Measurements from ENCODE around the gene ZKSCAN7.
"Not testable (repeated sequence)": the region's sequence is repeated elsewhere in the genome, so short reads cannot be mapped to it uniquely, and the experiment has no call there.

ZKSCAN7 gene

DNA sequence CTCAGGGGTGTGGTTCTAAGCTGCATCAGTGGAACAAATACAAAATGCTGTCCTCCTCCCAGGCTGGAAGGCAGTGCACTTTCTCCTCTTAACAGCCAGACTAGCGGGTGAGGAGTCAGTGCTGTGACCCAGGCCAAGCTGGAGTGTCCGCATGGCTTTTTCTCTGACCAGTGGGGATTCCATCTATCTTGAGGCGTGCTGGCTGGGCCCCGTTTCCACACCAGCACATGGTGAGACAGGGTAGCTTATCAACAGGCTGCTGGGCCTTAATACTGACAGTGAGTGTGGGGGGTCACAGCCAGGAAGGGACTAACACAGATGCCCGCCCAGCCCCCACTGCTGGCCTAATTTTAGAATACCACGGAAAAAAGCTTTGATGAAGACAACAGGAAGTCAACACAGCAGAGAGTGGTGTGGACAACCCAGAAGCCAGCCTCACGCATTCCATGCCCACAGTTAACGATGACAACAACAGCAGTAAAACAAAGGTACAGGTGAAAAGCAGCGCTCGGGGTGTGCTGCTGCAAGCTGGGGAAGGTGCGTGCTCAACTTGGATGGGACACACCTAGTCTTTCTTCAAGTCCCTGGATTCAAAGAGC is 22.5 kb downstream of the ZKSCAN7 start:
- DNase-seq, result not testable (repeated sequence)

DNA sequence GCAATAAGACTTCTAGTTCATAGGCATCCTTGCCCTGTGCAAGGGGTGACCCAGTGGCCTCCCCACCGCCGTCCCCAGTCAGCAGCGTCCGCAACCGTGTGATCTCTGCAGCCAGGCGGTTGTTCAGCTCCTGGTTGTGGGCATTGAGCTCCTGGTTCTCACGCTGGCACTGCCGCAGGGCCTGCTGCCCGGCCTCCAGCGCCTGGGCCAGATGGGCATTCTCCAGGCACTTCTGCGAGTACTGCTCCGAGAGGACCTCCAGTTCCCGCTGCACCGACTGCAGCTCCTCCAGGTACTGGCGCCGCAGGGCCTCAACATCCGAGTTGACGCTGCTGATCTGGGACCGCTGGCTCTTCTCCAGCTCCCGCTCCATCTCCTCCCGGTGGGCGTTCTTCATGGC is 23.3 kb downstream of the ZKSCAN7 start:
- DNase-seq, result not testable (repeated sequence)

DNA sequence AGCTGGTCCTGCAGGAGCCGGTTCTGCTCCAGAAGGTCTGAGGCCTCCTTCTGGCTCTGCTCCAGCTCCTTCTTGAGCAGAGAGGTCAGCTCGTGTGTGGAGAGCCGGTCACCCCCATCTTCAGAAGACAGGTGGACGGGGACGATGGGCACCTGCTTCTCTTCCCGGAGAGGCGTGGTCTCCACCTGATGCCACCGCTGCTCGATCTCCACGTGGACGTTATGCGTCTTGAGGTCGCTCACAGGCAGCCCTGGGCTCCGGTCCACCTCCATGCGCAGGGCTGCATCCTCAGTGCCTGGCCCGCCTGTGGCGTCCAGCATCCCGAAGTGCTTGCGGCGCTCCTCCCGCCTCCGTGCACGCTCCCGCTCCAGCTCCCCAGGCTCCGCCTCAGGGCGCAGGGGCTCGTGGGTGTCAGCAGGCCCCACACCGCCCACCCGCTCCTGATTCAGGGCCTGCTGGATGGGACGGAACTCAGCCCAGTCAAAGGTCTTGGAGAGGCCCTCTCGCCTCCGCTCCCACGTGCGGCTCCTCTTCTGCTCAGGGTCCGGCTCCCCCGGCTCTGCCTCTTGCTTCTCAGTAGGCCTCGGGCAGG is 24.0 kb downstream of the ZKSCAN7 start:
- not testable (repeated sequence) for DNase-seq

DNA sequence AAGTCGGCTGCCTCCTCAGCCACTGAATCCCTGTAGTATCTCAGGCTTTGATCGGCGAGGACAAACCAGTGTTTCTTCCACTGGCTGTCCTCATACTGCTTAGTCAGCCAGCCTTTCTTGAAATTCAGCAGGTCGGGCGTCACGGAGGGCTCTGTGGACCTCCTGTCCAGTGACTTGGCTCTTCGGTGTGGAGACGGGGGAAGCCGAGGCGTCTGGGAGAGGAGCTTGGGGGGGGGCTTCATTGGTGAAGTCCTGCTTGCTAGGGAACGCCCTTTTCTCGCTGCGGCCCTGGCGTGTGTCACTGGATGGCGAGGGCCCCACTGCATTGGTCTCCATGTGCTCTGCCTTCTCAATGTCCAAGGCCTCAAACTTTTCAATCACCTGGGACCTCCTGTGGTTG is 24.8 kb downstream of the ZKSCAN7 start:
- not testable (repeated sequence) for DNase-seq

DNA sequence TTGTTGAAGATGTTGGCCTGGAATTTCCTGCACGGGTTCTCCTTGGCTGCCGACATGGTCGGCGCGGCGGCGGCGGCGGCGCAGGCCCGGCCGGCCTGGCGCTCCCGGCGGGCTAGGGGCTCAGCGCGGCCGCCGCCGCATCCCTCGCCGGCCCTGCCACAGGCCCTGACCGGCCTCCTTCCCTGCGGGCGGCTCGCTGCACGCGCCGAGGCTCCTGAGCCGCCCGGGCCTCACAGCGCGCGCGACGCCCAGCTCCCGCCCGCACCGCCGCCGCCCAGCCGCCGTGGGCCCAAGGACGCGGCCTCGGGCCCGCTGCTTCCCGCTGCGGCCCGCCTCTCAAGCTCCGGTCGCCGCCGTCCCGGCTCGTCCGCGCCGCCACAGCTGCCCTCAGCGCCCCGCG is 26.0 kb downstream of the ZKSCAN7 start:
- DNase-seq, result not testable (repeated sequence)

DNA sequence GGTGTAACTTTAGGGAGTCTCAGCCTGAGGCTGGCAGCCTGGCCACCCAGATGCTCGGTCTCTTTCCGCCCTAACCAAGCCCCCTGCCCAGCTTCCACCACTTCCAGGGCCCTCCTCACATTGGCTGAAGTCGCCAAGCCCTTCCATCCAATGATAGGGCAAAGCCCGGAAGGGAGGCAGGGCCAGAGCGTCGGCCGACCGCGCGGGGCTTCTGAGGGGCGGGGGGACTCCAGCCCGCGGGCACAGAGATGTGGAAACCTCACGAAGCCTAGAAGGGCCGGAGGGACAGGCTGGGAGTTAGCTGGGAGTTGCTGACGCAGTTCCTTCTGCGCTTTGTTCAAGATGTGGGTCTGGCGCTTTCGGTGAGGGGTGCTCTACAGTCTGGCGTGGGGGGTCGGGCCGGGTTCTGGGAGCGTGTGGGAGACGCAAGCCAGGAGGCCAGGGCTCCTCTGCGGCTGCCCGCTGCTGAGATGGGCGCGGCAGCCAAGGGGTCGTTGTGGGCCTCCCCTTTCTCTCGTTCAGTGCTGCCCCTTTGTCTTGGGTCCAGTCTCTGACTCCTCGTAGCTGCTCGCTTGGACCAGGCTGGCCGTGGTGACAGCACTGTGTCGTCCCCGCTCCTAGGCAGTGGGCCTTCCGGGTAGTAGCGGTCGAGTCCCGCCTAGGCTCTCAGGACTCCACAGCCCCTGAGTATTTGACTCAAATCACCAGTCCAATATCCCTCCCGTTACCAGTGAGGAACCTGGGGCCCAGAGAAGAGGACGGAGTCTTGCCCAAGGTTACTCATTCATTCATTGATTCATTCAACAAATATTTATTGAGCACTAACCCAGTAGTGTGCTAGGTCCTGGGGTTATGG is 29.9 kb downstream of the ZKSCAN7 start, which contains the start of gene ZNF660:
Gene ZNF660, plus strand, starts transcription at position 319 of the 856 bp plus-strand sequence. CDS start 9,230 bp downstream, outside the sequence.
- peak; percentile 70 to 89 (median 83) for DNase-seq

DNA sequence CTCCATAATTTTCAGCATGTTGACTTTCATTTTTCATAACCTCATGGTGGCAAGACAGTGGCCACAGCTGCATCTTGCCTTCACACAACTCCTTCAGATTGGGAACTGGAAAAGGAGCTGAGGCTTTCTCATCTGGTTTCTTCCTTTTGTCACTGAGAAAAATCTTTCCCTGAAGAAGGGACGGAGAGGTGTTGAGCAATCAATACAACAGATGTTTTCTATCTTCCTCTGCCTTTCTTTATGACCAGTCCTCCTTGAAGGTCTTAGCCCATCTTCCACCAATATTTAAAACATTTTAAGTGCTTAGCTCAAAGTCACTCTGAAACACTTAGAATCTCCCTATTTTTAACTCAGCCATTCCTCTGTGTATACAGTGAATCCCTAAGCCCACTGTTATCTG is 41.6 kb downstream of the ZKSCAN7 start:
- no peak for DNase-seq

DNA sequence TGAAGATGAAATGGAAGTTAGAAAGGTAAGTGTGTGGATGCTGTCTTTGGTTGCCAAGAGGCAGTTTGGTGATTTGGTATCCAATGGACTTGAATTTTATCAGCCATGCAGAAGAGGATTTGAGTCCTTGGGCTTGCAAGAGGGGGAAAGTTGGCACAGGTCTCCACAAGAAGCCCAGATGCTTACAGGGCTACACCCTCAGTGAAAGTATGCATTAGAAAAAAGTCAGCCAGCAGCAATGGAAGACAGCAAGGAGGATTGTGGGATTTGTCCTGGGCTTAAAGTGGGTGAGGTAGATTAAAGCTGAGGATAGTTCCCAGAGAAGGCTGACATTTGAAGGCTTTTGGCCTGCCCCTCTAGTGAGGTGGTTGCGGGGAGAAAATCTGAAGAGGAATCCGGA is 46.8 kb downstream of the ZKSCAN7 start:
- DNase-seq, result no peak

DNA sequence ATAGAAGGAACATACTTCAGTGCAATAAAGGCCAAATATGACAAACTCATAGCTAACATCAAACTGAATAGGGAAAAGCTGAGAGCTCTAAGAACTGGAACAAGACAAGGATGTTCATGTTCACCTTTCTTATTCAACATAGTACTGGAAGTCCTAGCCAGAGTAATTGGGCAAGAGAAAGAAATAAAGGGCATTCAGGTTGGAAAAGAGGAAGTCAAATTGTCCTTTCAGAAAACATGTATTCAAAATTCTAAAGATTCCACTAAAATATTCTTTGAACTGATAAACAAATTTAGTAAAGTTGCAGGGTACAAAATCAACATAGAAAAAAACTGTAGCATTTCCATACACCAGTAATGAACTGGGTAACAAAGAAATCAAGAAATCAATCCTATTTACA is 57.7 kb downstream of the ZKSCAN7 start:
- no peak for DNase-seq
